ENCODE results near the gene PORCN.

Gene PORCN

GRCh38 chrX:48475774-48476577 is 32.8 kb upstream of the PORCN start, which contains the start of gene FTSJ1:
TSS of gene FTSJ1 (plus strand) at chrX:48476199. CDS start at chrX:48478048, 1,849 bp downstream.
- FAIRE-seq (peak; percentile 77), DNase-seq (ENCODE audit: insufficient read length, low spot score) (peak; percentile 72)

- FAIRE-seq (no peak), DNase-seq (ENCODE audit: insufficient read length, low spot score) (no peak)
These were observed 31.9 kb upstream of the PORCN start for GRCh38 chrX:48476919-48477318.

- DNase-seq (ENCODE audit: insufficient read length, low spot score), result no peak
- no peak for FAIRE-seq
These were observed 30.6 kb upstream of the PORCN start for GRCh38 chrX:48477960-48478755.

- DNase-seq (ENCODE audit: insufficient read length, low spot score), result no peak
- no peak for FAIRE-seq
These were observed 30.0 kb upstream of the PORCN start for GRCh38 chrX:48478806-48479205.

- no peak for FAIRE-seq
- no peak for DNase-seq (ENCODE audit: insufficient read length, low spot score)
These were observed 28.6 kb upstream of the PORCN start for GRCh38 chrX:48480142-48480541.

- DNase-seq (ENCODE audit: insufficient read length, low spot score) (no peak), FAIRE-seq (no peak)
These were observed 28.2 kb upstream of the PORCN start for GRCh38 chrX:48480583-48480982.

GRCh38 chrX:48482526-48482925 is 26.3 kb upstream of the PORCN start:
- FAIRE-seq (no peak), DNase-seq (ENCODE audit: insufficient read length, low spot score) (no peak)

- DNase-seq (ENCODE audit: insufficient read length, low spot score) (peak; percentile 42), FAIRE-seq (peak; percentile 33)
These were observed 21.4 kb upstream of the PORCN start for GRCh38 chrX:48487362-48487798.

GRCh38 chrX:48488034-48488433 is 20.8 kb upstream of the PORCN start:
- DNase-seq (ENCODE audit: insufficient read length, low spot score), result no peak

GRCh38 chrX:48489296-48489695 is 19.5 kb upstream of the PORCN start:
- FAIRE-seq, result no peak
- no peak for DNase-seq (ENCODE audit: insufficient read length, low spot score)

More at GRCh38 chrX:48488034-48488433, 20.8 kb upstream of the PORCN start:
- no peak for FAIRE-seq

GRCh38 chrX:48489892-48490291 is 18.9 kb upstream of the PORCN start:
- FAIRE-seq, result no peak

GRCh38 chrX:48490661-48491060 is 18.1 kb upstream of the PORCN start:
- DNase-seq (ENCODE audit: insufficient read length, low spot score) (no peak), FAIRE-seq (no peak)

More at GRCh38 chrX:48489892-48490291, 18.9 kb upstream of the PORCN start:
- no peak for DNase-seq (ENCODE audit: insufficient read length, low spot score)

GRCh38 chrX:48491809-48492208 is 17.0 kb upstream of the PORCN start:
- FAIRE-seq, result no peak

GRCh38 chrX:48492293-48492910 is 16.4 kb upstream of the PORCN start:
- DNase-seq (ENCODE audit: insufficient read length, low spot score) (no peak), FAIRE-seq (no peak)

More at GRCh38 chrX:48491809-48492208, 17.0 kb upstream of the PORCN start:
- DNase-seq (ENCODE audit: insufficient read length, low spot score), result no peak

- no peak for FAIRE-seq
- no peak for DNase-seq (ENCODE audit: insufficient read length, low spot score)
These were observed 14.9 kb upstream of the PORCN start for GRCh38 chrX:48493890-48494364.

GRCh38 chrX:48496660-48497059 is 12.1 kb upstream of the PORCN start:
- FAIRE-seq (no peak), DNase-seq (ENCODE audit: insufficient read length, low spot score) (no peak)

GRCh38 chrX:48497871-48498270 is 10.9 kb upstream of the PORCN start:
- DNase-seq (ENCODE audit: insufficient read length, low spot score), result no peak
- FAIRE-seq, result no peak

GRCh38 chrX:48498374-48498809 is 10.4 kb upstream of the PORCN start:
- FAIRE-seq, result no peak
- peak; percentile 47 for DNase-seq (ENCODE audit: insufficient read length, low spot score)

GRCh38 chrX:48504261-48504660 is 4.5 kb upstream of the PORCN start:
- DNase-seq (ENCODE audit: insufficient read length, low spot score), result no peak

GRCh38 chrX:48505481-48505880 is 3.3 kb upstream of the PORCN start:
- DNase-seq (ENCODE audit: insufficient read length, low spot score), result no peak
- no peak for FAIRE-seq

More at GRCh38 chrX:48504261-48504660, 4.5 kb upstream of the PORCN start:
- no peak for FAIRE-seq

- DNase-seq (ENCODE audit: insufficient read length, low spot score) (no peak), FAIRE-seq (no peak)
These were observed 1.5 kb upstream of the PORCN start for GRCh38 chrX:48507246-48507645.
